GM12878 (cell line): ENCODE data around the gene SYPL1. TPM values are rescaled to one million over a fixed set of nuclear protein-coding genes. Genes with fewer than 3 reads are reported as not detected.

Source experiments
- ATAC-seq: fragments of 200-7000 bp; cut with Tn5 transposase; 3 replicates; pipeline ENCODE4 v1.9.1; 2020; ENCODE audit warnings: mild to moderate bottlenecking, moderate library complexity
- BruUV-seq: library from RNA; stranded (reverse); fragments of 400-500 nt; replicated peaks from 2 replicates; lab custom pipeline; 2021; lab: Mats Ljungman, UMichigan
- CTCF ChIA-PET: fragments of 300-600 bp; sonication (Branson Sonifier 250); formaldehyde crosslinking; extraction: SDS; loops from one replicate; lab custom pipeline; 2021; ENCODE audit warnings: inconsistent platforms; lab: Yijun Ruan, JAX
- POLR2A ChIA-PET: fragments of 350-600 bp; formaldehyde crosslinking; extraction: SDS; loops from one replicate; lab custom pipeline; 2021; ENCODE audit warnings: inconsistent platforms; lab: Charles Lee
- RAD21 ChIA-PET: fragments of 300-600 bp; sonication (Branson Sonifier 250); formaldehyde crosslinking; loops from one replicate; lab custom pipeline; 2023; ENCODE audit warnings: antibody characterized with exemption; ENCODE audit not compliant: unreplicated experiment; lab: Charles Lee
- SMC1A ChIA-PET: fragments of 300-600 bp; sonication (Branson Sonifier 250); formaldehyde crosslinking; loops from one replicate; lab custom pipeline; 2023; ENCODE audit not compliant: unreplicated experiment, uncharacterized antibody; lab: Charles Lee
- DNase-seq: peaks from one replicate; pipeline ENCODE4 v3.0.0-alpha.2; 2011; ENCODE audit warnings: low read depth, low spot score
- FAIRE-seq: peaks from 3 replicates; lab custom pipeline; 2011; peaks lifted over from hg19 to GRCh38; lab: Jason Lieb, UNC
- H2AFZ ChIP-seq: 2 replicates; pipeline ENCODE4 v1.6.0; 2011; ENCODE audit warnings: low read depth, low read length, control low read depth; ENCODE audit not compliant: control insufficient read depth
- H3K27ac ChIP-seq: 2 replicates; pipeline ENCODE4 v1.5.1; 2011; ENCODE audit warnings: control low read depth; ENCODE audit not compliant: control insufficient read depth, insufficient read depth
- H3K27me3 ChIP-seq, 2 experiments: replicated peaks in 1 of 2; 2 replicates each; pipeline versions ENCODE4 v1.6.0 to v1.6.1; 2011; ENCODE audit warnings: low read length in 1 of 2; ENCODE audit not compliant: control insufficient read depth in 2 of 2, insufficient read depth in 2 of 2
- H3K36me3 ChIP-seq, 2 experiments: 2 replicates each; pipeline ENCODE4 v1.5.1; 2011; ENCODE audit warnings: low read length in 1 of 2; ENCODE audit not compliant: control insufficient read depth in 2 of 2, insufficient read depth in 2 of 2
- H3K4me1 ChIP-seq: 2 replicates; pipeline ENCODE4 v1.6.1; 2011; ENCODE audit warnings: mild to moderate bottlenecking, low read length, moderate library complexity, mixed read lengths; ENCODE audit not compliant: control insufficient read depth, insufficient read depth
- H3K4me2 ChIP-seq: 2 replicates; pipeline ENCODE4 v1.6.0; 2011; ENCODE audit warnings: control low read depth; ENCODE audit not compliant: control insufficient read depth, insufficient read depth
- H3K4me3 ChIP-seq: fragments of 200-600 bp; sonication (generic); 2 replicates; pipeline ENCODE4 v1.5.1; 2016
- H3K79me2 ChIP-seq: 2 replicates; pipeline ENCODE4 v1.6.0; 2011; ENCODE audit warnings: low read length; ENCODE audit not compliant: control insufficient read depth, insufficient read depth
- H3K9ac ChIP-seq: 2 replicates; pipeline ENCODE4 v1.8.0; 2011; ENCODE audit warnings: low read length, control low read depth, mixed read lengths; ENCODE audit not compliant: control insufficient read depth, insufficient read depth
- H3K9me3 ChIP-seq: replicated peaks from 3 replicates; pipeline ENCODE4 v1.5.1; 2011; ENCODE audit warnings: mild to moderate bottlenecking, low read length; ENCODE audit not compliant: control insufficient read depth, insufficient read depth
- H4K20me1 ChIP-seq: 2 replicates; pipeline ENCODE4 v1.6.0; 2011; ENCODE audit not compliant: control insufficient read depth, insufficient read depth
- CBFB ChIP-seq: IDR thresholded peaks from 2 replicates; pipeline ENCODE4 v1.6.1; 2016; ENCODE audit warnings: antibody characterized with exemption, low read depth
- IRF5 ChIP-seq: fragments of 450-650 bp; IDR thresholded peaks from 2 replicates; pipeline ENCODE4 v1.6.1; 2017; ENCODE audit warnings: borderline replicate concordance
- MYC ChIP-seq: IDR thresholded peaks from 2 replicates; pipeline ENCODE4 v1.6.1; 2011; ENCODE audit warnings: mild to moderate bottlenecking, low read length, moderate library complexity, inconsistent platforms; ENCODE audit not compliant: insufficient read depth, insufficient replicate concordance, insufficient read length, severe bottlenecking
- NFXL1 ChIP-seq: fragments of 450-650 bp; IDR thresholded peaks from 2 replicates; pipeline ENCODE4 v1.6.1; 2017; ENCODE audit warnings: antibody characterized with exemption, mild to moderate bottlenecking, borderline replicate concordance
- RFX5 ChIP-seq: IDR thresholded peaks from 2 replicates; pipeline ENCODE4 v1.6.1; 2011; ENCODE audit warnings: low read depth, low read length, improper control_type of control experiment
- SREBF1 ChIP-seq: IDR thresholded peaks from 2 replicates; pipeline ENCODE4 v1.6.1; 2012; ENCODE audit warnings: mild to moderate bottlenecking, low read length
- WRNIP1 ChIP-seq: IDR thresholded peaks from 2 replicates; pipeline ENCODE4 v1.6.1; 2011; ENCODE audit warnings: low read depth, low read length, improper control_type of control experiment, borderline replicate concordance
- WGBS: methylation state at CpG from one replicate; pipeline ENCODE4 v1.1.6; 2016; ENCODE audit warnings: low lambda C conversion rate; ENCODE audit not compliant: insufficient replicate concordance, insufficient coverage; ENCODE audit errors: missing lambda C conversion rate; 5-methylcytosine and 5-hydroxymethylcytosine counted together
- in situ Hi-C: fragments of 300-500 bp; cut with MboI; formaldehyde crosslinking; loops from 9 replicates; pipeline ENCODE4 v1.14.3; 2018; ENCODE audit warnings: mixed read lengths
- intact Hi-C: fragments of 100-400 bp; cut with micrococcal nuclease; formaldehyde crosslinking; loops from one replicate; pipeline ENCODE4 v1.14.2; 2022; ENCODE audit not compliant: unreplicated experiment
- polyA plus RNA-seq, 11 experiments: library from polyadenylated mRNA; depleted of rRNA in 4 of 11; unstranded in 6 of 11; stranded (reverse) in 5 of 11; fragments of >200 nt; fragmentation: Nextera tagmentation in 4 of 11; fragmentation: Illumina TruSeq in 1 of 11; extraction: Ambion mirVana in 4 of 11; extraction: Trizol in 1 of 11; gene quantifications; 1 replicate in 1 of 11; 2 replicates in 10 of 11; pipeline versions ENCODE4 v1.2.1 to v1.2.3, GENCODE V29; 2011 to 2016; ENCODE audit warnings: inconsistent platforms in 2 of 11, missing spikeins in 2 of 11, low read depth in 1 of 11
- total RNA-seq, 4 experiments: library from RNA; depleted of rRNA in 3 of 4; stranded (reverse); fragments of >200 nt in 3 of 4; fragmentation: Illumina TruSeq in 1 of 4; extraction: Trizol in 1 of 4; gene quantifications; 2 replicates each; pipeline versions ENCODE4 v1.2.1 to v1.2.3, GENCODE V29; 2013 to 2021
- TF ChIP-seq, protein P1 (sequence below): fragments of 450-650 bp; IDR thresholded peaks from 2 replicates; pipeline ENCODE4 v1.6.1; 2017; ENCODE audit warnings: mild to moderate bottlenecking, moderate library complexity

The SYPL1 gene
- total and polyA plus RNA-seq, 10 of the 15 experiments (the other 5 are each of a cell fraction or from before 2014, with no cell fraction given) = 34.5 to 177 (median 87.3) TPM

GRCh38 chr7:106139265-106140251 is 27.4 kb upstream of the SYPL1 start:
- intact Hi-C loops = no loop called here
- no TSS peak for BruUV-seq
- H3K4me2 ChIP-seq = no peak overlapping the region
- CTCF ChIA-PET = interaction anchor here (0.5 kb wide), 1 partner anchor 220 kb away, joined by 3 read pairs; no protein-coding TSS in a partner anchor
- no peak for DNase-seq
- no peak overlapping the region for H3K4me3 ChIP-seq
- TF ChIP-seq RFX5 = no peak
- no peak for TF ChIP-seq WRNIP1
- no peak for TF ChIP-seq IRF5
- no peak for TF ChIP-seq NFXL1
- TF ChIP-seq SREBF1 = no peak
- TF ChIP-seq, protein P1, sequence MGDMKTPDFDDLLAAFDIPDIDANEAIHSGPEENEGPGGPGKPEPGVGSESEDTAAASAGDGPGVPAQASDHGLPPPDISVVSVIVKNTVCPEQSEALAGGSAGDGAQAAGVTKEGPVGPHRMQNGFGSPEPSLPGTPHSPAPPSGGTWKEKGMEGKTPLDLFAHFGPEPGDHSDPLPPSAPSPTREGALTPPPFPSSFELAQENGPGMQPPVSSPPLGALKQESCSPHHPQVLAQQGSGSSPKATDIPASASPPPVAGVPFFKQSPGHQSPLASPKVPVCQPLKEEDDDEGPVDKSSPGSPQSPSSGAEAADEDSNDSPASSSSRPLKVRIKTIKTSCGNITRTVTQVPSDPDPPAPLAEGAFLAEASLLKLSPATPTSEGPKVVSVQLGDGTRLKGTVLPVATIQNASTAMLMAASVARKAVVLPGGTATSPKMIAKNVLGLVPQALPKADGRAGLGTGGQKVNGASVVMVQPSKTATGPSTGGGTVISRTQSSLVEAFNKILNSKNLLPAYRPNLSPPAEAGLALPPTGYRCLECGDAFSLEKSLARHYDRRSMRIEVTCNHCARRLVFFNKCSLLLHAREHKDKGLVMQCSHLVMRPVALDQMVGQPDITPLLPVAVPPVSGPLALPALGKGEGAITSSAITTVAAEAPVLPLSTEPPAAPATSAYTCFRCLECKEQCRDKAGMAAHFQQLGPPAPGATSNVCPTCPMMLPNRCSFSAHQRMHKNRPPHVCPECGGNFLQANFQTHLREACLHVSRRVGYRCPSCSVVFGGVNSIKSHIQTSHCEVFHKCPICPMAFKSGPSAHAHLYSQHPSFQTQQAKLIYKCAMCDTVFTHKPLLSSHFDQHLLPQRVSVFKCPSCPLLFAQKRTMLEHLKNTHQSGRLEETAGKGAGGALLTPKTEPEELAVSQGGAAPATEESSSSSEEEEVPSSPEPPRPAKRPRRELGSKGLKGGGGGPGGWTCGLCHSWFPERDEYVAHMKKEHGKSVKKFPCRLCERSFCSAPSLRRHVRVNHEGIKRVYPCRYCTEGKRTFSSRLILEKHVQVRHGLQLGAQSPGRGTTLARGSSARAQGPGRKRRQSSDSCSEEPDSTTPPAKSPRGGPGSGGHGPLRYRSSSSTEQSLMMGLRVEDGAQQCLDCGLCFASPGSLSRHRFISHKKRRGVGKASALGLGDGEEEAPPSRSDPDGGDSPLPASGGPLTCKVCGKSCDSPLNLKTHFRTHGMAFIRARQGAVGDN = no peak
- no peak for TF ChIP-seq MYC
- no peak for TF ChIP-seq CBFB
- H3K36me3 ChIP-seq = no peaks in the 10 kb centered on the region
- no peak overlapping the region for H2AFZ ChIP-seq
- no peaks in the 10 kb centered on the region for H3K27me3 ChIP-seq
- FAIRE-seq = no peak
- POLR2A ChIA-PET = no interaction called here
- H3K4me1 ChIP-seq = no peaks in the 10 kb centered on the region
- no peak overlapping the region for H3K9ac ChIP-seq
- H3K79me2 ChIP-seq = no peaks in the 10 kb centered on the region
- H4K20me1 ChIP-seq = no peaks in the 10 kb centered on the region
- SMC1A ChIA-PET = interaction anchor here (0.8 to 1.6 kb wide), 3 partner anchors 16 to 66 kb away, joined by 3 read pairs; no protein-coding TSS in a partner anchor
- in situ Hi-C loops = no loop called here
- no peak for ATAC-seq
- H3K27ac ChIP-seq = no peak overlapping the region
- H3K9me3 ChIP-seq = no peaks in the 10 kb centered on the region
- RAD21 ChIA-PET = interaction anchor here (0.8 kb wide), 1 partner anchor 27 kb away, joined by 4 read pairs; the partner anchor contains the start of gene SYPL1
- 71% methylated on average over 8 of the region's 8 CpGs for WGBS
